ENCODE measurements around the gene PIK3IP1. TPM values are rescaled to one million over a fixed set of nuclear protein-coding genes. Genes with fewer than 3 reads are reported as not detected.
"Not testable (repeated sequence)": the region's sequence is repeated elsewhere in the genome, so short reads cannot be mapped to it uniquely, and the experiment has no call there.

Gene PIK3IP1
- total RNA-seq, 4 donors from 2014 or later: 7.0 to 53.0 (median 19.2) TPM

DNA sequence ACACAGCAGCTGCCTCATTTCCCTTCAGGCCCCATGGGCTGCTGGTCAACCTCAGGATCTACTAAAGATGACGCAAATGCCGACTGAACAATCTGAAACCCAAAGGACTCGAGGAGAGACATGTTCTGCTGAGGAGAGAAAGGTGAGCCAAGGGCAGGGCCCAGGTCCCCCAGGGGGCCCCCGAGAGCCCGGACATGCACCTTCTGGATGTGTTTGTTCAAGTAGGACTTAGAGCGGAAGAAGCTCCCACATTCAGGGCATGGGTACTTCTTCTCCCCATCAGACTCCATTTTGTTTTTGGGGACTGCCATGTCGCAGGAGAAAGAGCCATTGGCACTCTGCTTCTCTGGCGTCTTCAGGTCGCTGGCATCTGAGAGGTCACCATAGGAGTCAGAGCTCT lies 34.6 kb upstream of the PIK3IP1 start:
- intact Hi-C loops (cut with DNase I): no loop called here
- H3K4me3 ChIP-seq: no peak overlapping the region
- H3K27me3 ChIP-seq: no peaks in the 10 kb centered on the region
- 92 to 95% methylated on average over 8 to 9 of the region's 9 CpGs for WGBS, 2 donors
- no peak for TF ChIP-seq POLR2A (IDR thresholded peaks at IDR 0.05)
- TF ChIP-seq, protein P1, sequence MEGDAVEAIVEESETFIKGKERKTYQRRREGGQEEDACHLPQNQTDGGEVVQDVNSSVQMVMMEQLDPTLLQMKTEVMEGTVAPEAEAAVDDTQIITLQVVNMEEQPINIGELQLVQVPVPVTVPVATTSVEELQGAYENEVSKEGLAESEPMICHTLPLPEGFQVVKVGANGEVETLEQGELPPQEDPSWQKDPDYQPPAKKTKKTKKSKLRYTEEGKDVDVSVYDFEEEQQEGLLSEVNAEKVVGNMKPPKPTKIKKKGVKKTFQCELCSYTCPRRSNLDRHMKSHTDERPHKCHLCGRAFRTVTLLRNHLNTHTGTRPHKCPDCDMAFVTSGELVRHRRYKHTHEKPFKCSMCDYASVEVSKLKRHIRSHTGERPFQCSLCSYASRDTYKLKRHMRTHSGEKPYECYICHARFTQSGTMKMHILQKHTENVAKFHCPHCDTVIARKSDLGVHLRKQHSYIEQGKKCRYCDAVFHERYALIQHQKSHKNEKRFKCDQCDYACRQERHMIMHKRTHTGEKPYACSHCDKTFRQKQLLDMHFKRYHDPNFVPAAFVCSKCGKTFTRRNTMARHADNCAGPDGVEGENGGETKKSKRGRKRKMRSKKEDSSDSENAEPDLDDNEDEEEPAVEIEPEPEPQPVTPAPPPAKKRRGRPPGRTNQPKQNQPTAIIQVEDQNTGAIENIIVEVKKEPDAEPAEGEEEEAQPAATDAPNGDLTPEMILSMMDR (IDR thresholded peaks at IDR 0.05): no peak
- no peak overlapping the region for H3K27ac ChIP-seq
- peaks cover 5 to 77% (median 16%) of the 10 kb centered on the region in 3 donors for H3K36me3 ChIP-seq
- H3K4me1 ChIP-seq: peaks cover 6 to 46% (median 22%) of the 10 kb centered on the region in 3 donors
- no peaks in the 10 kb centered on the region for H3K9me3 ChIP-seq
- no peak for DNase-seq

DNA sequence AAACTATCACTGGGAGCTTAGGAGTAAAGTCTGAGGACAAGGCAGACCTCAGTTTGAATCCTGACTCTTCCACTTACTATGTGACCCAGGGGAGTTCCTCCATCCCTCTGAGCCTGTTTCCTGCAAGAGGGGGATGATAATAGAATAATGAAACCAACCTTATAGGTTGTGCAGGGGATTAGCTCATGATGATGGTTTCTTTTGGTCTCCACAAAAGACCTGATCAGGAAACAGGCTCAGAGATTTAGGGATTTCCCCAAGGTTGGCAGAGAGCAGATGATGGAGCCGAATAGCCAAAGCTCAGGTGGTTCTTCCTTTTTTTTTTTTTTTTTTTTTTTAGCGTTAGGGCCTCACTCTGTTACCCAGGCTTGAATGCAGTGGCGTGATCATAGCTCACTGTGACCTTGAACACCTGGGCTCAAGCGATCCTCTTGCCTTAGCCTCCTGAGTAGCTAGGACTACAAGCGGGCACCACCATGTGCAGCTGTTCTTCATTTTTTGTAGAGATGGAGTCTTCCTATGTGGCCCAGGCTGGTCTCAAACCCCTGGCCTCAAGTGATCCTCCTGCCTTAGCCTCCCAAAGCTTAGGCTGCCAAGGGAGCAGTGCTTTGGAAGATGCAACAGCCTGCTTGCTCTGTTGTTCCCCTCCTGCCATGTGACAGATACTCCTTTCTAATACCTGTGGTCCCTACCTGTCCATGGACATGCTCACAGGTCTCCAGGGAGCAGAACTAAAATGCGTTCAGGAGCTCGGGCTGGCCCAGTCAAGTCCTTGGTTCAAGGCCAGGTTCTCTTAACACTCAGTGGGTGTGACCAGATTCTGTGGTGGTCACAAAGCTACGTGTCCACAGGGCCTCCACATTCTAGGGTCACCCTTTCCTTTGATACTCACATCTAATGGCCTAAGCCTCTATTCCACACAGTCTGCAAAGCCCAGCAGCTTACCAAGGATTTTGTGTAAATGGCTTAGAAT lies 31.6 kb upstream of the PIK3IP1 start:
- no peak overlapping the region for H3K27ac ChIP-seq
- no peak overlapping the region for H3K4me3 ChIP-seq
- intact Hi-C loops (cut with DNase I): no loop called here
- H3K27me3 ChIP-seq: no peaks in the 10 kb centered on the region
- 53 to 74% methylated on average over 7 to 8 of the region's 8 CpGs for WGBS, 2 donors
- H3K4me1 ChIP-seq: peaks cover 6 to 39% (median 16%) of the 10 kb centered on the region in 3 donors
- H3K36me3 ChIP-seq: peaks cover 5 to 47% (median 12%) of the 10 kb centered on the region in 3 donors
- no peaks in the 10 kb centered on the region for H3K9me3 ChIP-seq
- no peak for DNase-seq
- no peak for TF ChIP-seq POLR2A (IDR thresholded peaks at IDR 0.05)
- TF ChIP-seq, protein P1 (IDR thresholded peaks at IDR 0.05): no peak

GRCh38 chr22:31321421-31321820 lies 29.1 kb upstream of the PIK3IP1 start:
- DNase-seq: no peak
- 70 to 90% methylated on average over 3 to 4 of the region's 4 CpGs for WGBS, 2 donors
- intact Hi-C loops (cut with DNase I): no loop called here
- H3K36me3 ChIP-seq: peaks cover 0 to 23% (median 0%) of the 10 kb centered on the region in 3 donors
- no peak overlapping the region for H3K27ac ChIP-seq
- no peaks in the 10 kb centered on the region for H3K27me3 ChIP-seq
- TF ChIP-seq, protein P1 (IDR thresholded peaks at IDR 0.05): no peak
- no peak for TF ChIP-seq POLR2A (IDR thresholded peaks at IDR 0.05)
- H3K4me3 ChIP-seq: no peak overlapping the region
- H3K4me1 ChIP-seq: peaks cover 0 to 22% (median 6%) of the 10 kb centered on the region in 3 donors
- H3K9me3 ChIP-seq: no peaks in the 10 kb centered on the region

- H3K4me3 ChIP-seq; intact Hi-C loops (cut with DNase I); H3K9me3 ChIP-seq; DNase-seq; H3K27me3 ChIP-seq; H3K36me3 ChIP-seq: not testable (repeated sequence)
- Histone ChIP-seq H3K4me1 (peaks cover 6 to 15% (median 13%) of the 10 kb centered on the region in 3 donors), H3K27ac (peak overlapping the region; percentile 69 to 87 (median 78))
- WGBS, 2 donors: 100% methylated on average over 1 of the region's 1 CpG
These were observed 21.9 kb upstream of the PIK3IP1 start for GRCh38 chr22:31314220-31314619.

DNA sequence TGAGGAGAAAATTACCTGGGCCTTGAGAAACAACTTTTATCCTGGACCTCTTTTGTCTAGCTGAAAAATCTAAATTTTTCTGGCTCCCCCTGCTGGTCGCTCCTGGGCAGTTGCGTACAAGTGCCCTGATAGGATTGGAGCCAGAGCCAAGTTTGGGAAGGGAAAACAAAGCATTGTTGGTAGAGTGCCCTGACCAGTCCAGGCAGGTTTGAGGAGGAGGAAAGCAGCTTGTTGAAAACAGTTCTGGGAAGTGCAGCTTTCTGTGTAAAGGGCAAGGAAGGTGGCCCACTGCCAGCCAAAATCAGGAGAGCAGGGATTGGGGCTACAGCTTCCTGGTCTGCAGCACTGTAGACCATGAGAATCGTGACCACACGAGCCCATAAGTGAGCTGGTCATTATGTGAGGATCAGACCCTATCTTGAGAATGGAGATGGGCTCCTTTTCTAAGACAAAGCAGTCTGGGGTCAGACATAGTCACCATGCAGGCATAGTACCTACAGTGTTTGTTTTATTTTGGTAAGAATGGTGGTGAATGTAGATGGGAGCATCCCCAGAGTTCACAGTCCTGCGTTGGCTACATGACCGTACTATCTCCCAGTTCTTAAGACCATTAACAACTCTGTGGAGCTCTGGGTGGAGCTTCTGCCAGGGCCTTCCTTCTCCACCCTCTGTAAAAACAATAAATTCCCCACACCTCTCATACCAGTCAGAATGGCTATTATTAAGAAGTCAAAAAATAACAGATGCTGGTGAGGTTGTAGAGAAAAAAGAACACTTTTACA lies 21.3 kb upstream of the PIK3IP1 start:
- H3K27ac ChIP-seq: peak overlapping the region; percentile 69 to 87 (median 78)
- H3K27me3 ChIP-seq: no peaks in the 10 kb centered on the region
- intact Hi-C loops (cut with DNase I): no loop called here
- no peak for DNase-seq
- H3K36me3 ChIP-seq: no peaks in the 10 kb centered on the region
- no peaks in the 10 kb centered on the region for H3K9me3 ChIP-seq
- H3K4me3 ChIP-seq: no peak overlapping the region
- WGBS, 2 donors: 19 to 29% methylated on average over 5 to 6 of the region's 6 CpGs
- TF ChIP-seq POLR2A (IDR thresholded peaks at IDR 0.05): no peak
- TF ChIP-seq, protein P1 (IDR thresholded peaks at IDR 0.05): peak; percentile 78 to 95 (median 90)
- peaks cover 6 to 15% (median 13%) of the 10 kb centered on the region in 3 donors for H3K4me1 ChIP-seq
